GM10847 (cell line): ENCODE results near the gene MCIDAS.

Experiments
- POLR2A ChIP-seq: IDR thresholded peaks from 2 replicates; pipeline ENCODE4 v1.6.1; 2011; ENCODE audit not compliant: insufficient read length; ENCODE audit errors: extremely low read depth

Gene MCIDAS

GRCh38 chr5:55226934-55227663, at the start of gene MCIDAS:
Gene MCIDAS (minus strand): TSS chr5:55227315. CDS start chr5:55227138, 177 bp downstream.
- no peak for TF ChIP-seq POLR2A

GRCh38 chr5:55276771-55277170, 49.7 kb upstream of the MCIDAS start:
- no peak for TF ChIP-seq POLR2A

- TF ChIP-seq POLR2A = no peak
These were observed 31.2 kb upstream of the MCIDAS start for GRCh38 chr5:55258339-55258738.

- no peak for TF ChIP-seq POLR2A
These were observed 27.7 kb upstream of the MCIDAS start for GRCh38 chr5:55254802-55255201.

- no peak for TF ChIP-seq POLR2A
These were observed 22.9 kb upstream of the MCIDAS start for GRCh38 chr5:55250064-55250463.

- TF ChIP-seq POLR2A = no peak
These were observed 14.6 kb upstream of the MCIDAS start for GRCh38 chr5:55241746-55242145.

- no peak for TF ChIP-seq POLR2A
These were observed 9.7 kb upstream of the MCIDAS start for GRCh38 chr5:55236800-55237199.

- no peak for TF ChIP-seq POLR2A
These were observed 7.1 kb upstream of the MCIDAS start for GRCh38 chr5:55234121-55234700.

- no peak for TF ChIP-seq POLR2A
These were observed 6.1 kb upstream of the MCIDAS start, which contains the start of gene CCNO for GRCh38 chr5:55232985-55233928. Gene CCNO (minus strand): TSS chr5:55233608. CDS start chr5:55233523, 85 bp downstream.

GRCh38 chr5:55232271-55232984, 5.3 kb upstream of the MCIDAS start:
- no peak for TF ChIP-seq POLR2A

- no peak for TF ChIP-seq POLR2A
These were observed 4.8 kb upstream of the MCIDAS start for GRCh38 chr5:55231919-55232270.

GRCh38 chr5:55231029-55231918, 4.2 kb upstream of the MCIDAS start:
- no peak for TF ChIP-seq POLR2A

GRCh38 chr5:55230086-55230629, 3.0 kb upstream of the MCIDAS start:
- no peak for TF ChIP-seq POLR2A
